ENCODE results near the gene ERC2.

DNA sequence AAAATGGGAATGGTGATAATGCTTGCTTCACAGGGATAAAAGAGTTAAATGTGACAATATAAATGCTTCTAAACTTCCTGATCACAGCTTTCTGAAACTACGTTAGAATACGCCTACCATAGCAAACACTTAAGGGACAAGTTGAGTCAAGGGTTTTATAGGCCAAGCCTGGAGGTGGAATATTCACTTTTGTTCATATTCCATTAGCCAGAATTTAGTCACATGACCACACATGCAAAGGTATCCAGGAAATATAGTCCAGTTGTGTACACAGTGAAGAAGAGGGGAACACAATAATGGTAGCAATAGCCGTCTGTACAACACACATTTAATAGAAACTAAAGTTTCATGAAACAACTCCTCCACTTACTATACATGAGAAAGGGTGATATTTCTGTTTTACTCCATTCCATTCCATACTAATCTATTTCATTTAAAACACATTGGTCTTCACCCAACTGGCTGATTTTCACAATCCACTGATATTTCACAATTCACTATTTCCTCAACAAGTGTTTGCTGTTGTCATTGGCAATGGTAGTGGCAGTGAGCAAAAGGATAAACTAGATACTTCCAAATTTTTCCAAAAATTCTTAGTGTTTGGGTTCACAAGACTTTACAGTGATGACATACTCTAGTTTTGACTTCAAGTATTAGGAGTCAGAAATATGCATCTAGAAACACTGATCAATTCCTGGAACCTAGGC, 270.9 kb downstream of the ERC2 start:
- TF ChIP-seq CTCF (conservative IDR thresholded peaks at IDR 0.05; ENCODE audit: low read depth, low read length) (no peak), EZH2 (IDR thresholded peaks at IDR 0.05; ENCODE audit: borderline replicate concordance, low read depth, low read length, poor library complexity, severe bottlenecking) (no peak)

Data from A673 (cell line).